Chondrocyte (in vitro differentiated cells): ENCODE measurements around the gene RAET1L. TPM values are rescaled to one million over a fixed set of nuclear protein-coding genes. Genes with fewer than 3 reads are reported as not detected.
"Not testable (repeated sequence)": the region's sequence is repeated elsewhere in the genome, so short reads cannot be mapped to it uniquely, and the experiment has no call there.

ENCODE experiments used
- DNase-seq: peaks from one replicate; pipeline ENCODE4 v3.0.0; 2021; ENCODE audit warnings: mixed read lengths, low spot score
- H3K27ac Mint-ChIP-seq: one replicate; pipeline ENCODE4 v1.8.0; 2021; ENCODE audit warnings: mild to moderate bottlenecking, moderate library complexity, mixed read lengths; ENCODE audit not compliant: unreplicated experiment
- H3K27me3 Mint-ChIP-seq: 2 replicates; pipeline ENCODE4 v1.8.0; 2021; ENCODE audit warnings: low read depth, mixed read lengths
- H3K36me3 Mint-ChIP-seq: 2 replicates; pipeline ENCODE4 v1.8.0; 2021; ENCODE audit warnings: low read depth, mixed read lengths
- H3K4me1 Mint-ChIP-seq: 2 replicates; pipeline ENCODE4 v1.8.0; 2021; ENCODE audit warnings: low read depth, mild to moderate bottlenecking, mixed read lengths
- H3K4me3 Mint-ChIP-seq: one replicate; pipeline ENCODE4 v1.8.0; 2021; ENCODE audit warnings: mild to moderate bottlenecking, moderate library complexity, mixed read lengths; ENCODE audit not compliant: unreplicated experiment
- H3K9me3 Mint-ChIP-seq: 2 replicates; pipeline ENCODE4 v1.8.0; 2021; ENCODE audit warnings: low read depth, mixed read lengths
- total RNA-seq: library from RNA; stranded (reverse); gene quantifications from 3 replicates; pipeline ENCODE4 v1.2.1, GENCODE V29; 2021
- TF ChIP-seq, protein P1 (sequence below): fragments of 200-600 bp; sonication (generic); IDR thresholded peaks from 2 replicates; pipeline ENCODE4 v1.5.0; 2021; ENCODE audit warnings: antibody characterized with exemption, mild to moderate bottlenecking, moderate library complexity

Gene RAET1L
- total RNA-seq, 1 donor from 2014 or later, result not detected

DNA sequence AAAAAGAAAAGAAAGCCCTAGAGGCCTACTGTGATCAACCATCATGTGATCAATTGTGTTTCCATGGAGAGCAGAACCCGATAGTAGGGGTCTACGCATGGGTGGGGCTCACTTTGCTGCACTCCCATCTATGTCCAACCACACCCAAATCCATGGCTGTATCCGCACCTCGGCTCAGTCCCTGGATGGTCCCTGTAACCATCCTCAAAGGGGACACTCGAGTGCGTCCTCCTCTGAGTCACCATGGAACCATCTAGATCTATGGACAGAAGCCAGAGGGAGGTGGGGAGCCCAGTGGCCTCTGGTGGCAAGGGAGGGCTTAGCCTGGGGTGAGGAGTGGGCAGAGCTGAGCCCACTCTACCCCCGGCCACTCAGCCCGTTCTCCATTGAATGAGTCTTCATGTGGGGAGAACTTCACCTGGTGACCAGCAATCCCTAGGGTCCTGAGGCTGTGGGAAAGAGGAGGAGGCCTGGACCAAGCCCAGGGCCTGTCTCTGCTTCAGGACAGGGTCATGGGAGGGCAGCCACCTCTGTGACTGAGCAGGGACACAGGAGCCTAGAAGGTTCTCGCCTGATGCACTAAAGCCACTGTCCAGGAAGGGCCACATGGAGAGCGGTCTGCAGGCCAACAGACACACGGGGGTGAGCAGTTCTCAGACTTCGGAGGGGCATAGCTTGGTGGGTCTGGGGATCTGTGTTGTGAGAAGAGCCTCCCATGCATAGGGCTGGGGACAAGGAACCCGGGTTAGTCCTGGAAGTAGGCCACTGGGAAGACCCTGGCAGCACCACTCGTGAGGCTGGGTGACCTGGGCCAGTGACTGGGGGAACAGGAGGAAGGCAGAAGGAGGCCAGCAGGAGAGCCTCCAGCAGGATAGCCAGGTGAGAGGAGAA is 19.3 kb downstream of the RAET1L start:
- H3K4me1 Mint-ChIP-seq, result peaks cover 10% of the 10 kb centered on the region
- H3K4me3 Mint-ChIP-seq, result peak overlapping the region; percentile 82
- peaks cover 3% of the 10 kb centered on the region for H3K36me3 Mint-ChIP-seq

DNA sequence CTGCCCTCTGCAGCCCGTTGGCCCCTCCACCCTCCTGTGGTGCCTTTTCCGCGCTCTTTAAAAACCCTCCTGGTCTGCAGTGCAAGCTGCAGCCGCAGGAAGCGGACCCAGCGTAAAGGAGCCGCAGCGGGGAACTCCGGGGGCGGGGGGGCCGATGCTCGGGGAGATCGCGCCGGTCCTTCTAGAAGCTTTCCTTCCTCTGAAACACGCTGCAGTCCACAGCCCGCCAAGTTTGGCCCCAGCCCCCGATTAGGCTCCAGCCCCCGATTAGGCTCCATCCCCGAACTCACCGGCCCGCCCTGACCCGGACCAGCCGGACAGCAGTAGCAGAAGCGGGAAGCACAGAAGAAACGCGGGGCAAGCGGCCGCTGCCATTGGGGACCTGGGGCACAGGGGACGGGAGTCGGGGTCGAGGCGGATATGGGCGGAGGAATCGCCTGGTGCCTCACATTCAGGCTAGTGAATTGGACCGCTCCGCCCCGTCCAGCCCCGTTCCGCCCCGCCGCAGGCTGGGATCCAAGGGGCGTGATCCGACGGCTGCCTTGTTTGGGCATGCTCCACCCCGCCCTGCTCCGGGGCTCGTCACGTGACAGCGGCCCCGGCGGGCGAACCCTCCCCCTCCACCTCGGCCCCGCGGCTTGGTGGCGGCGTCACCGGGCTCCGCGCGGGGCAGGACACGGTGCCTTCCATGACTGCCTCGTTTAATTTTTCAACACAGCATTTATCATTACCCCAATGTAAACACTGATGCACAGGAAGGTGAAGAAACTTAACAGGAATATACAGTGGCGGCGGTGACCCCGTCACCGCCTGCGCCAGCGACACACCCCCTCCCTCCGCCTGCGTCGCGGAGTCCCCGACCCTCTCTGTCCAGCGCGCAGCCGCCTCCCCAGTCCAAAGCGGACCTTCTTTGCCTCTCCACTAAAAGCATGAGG is 20.3 kb downstream of the RAET1L start:
- TF ChIP-seq, protein P1, sequence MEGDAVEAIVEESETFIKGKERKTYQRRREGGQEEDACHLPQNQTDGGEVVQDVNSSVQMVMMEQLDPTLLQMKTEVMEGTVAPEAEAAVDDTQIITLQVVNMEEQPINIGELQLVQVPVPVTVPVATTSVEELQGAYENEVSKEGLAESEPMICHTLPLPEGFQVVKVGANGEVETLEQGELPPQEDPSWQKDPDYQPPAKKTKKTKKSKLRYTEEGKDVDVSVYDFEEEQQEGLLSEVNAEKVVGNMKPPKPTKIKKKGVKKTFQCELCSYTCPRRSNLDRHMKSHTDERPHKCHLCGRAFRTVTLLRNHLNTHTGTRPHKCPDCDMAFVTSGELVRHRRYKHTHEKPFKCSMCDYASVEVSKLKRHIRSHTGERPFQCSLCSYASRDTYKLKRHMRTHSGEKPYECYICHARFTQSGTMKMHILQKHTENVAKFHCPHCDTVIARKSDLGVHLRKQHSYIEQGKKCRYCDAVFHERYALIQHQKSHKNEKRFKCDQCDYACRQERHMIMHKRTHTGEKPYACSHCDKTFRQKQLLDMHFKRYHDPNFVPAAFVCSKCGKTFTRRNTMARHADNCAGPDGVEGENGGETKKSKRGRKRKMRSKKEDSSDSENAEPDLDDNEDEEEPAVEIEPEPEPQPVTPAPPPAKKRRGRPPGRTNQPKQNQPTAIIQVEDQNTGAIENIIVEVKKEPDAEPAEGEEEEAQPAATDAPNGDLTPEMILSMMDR, result no peak
- peaks cover 3% of the 10 kb centered on the region for H3K9me3 Mint-ChIP-seq
- peaks cover 26% of the 10 kb centered on the region for H3K27me3 Mint-ChIP-seq
- peaks cover 10% of the 10 kb centered on the region for H3K4me1 Mint-ChIP-seq
- peak overlapping the region; percentile 82 for H3K4me3 Mint-ChIP-seq
- H3K27ac Mint-ChIP-seq, result peak overlapping the region; percentile 45
- DNase-seq, result no peak
- H3K36me3 Mint-ChIP-seq, result peaks cover 3% of the 10 kb centered on the region

More for the DNA sequence above, 19.3 kb downstream of the RAET1L start:
- peaks cover 3% of the 10 kb centered on the region for H3K9me3 Mint-ChIP-seq
- no peak for DNase-seq
- peaks cover 26% of the 10 kb centered on the region for H3K27me3 Mint-ChIP-seq
- TF ChIP-seq, protein P1, result no peak
- peak overlapping the region; percentile 45 for H3K27ac Mint-ChIP-seq

DNA sequence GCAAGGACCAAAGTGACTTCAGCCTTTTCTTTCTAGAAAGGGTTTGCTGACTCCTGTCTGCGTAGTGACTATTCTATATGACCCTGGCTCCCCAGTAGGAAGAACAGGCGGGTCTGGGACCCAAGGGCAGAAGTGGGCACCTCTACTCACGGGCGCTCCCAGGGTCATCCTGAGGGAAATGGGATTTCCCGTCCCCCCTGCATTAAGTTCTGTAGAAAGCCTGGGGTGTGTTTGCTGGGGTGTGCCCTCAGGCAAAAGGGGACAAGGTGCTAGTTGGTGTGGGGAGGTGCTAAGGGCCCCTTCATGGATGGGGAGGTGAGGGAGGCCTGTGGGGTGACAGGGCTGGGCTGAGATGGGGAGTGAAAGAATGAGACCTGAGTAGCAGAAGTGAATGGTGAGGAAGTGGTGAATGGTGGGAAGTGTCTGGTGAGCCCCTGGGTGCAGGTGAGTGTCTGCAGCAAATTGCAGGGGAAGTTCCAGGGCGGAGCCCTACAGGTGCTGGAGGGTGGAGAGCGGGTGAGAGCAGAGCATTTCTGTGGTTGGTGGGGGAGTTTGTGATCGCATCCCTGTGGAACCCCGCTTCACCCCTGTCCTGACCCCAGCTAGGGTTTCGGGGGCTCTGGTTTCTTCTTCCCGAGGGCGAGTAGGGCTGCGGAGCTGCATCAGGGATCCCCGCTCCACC is 21.1 kb downstream of the RAET1L start:
- TF ChIP-seq, protein P1, result no peak
- Mint-ChIP-seq H3K4me1 (peaks cover 10% of the 10 kb centered on the region), H3K9me3 (peaks cover 3% of the 10 kb centered on the region), H3K36me3 (peaks cover 3% of the 10 kb centered on the region), H3K4me3 (peak overlapping the region; percentile 82), H3K27me3 (peaks cover 18% of the 10 kb centered on the region), H3K27ac (no peak overlapping the region)
- DNase-seq, result no peak

DNA sequence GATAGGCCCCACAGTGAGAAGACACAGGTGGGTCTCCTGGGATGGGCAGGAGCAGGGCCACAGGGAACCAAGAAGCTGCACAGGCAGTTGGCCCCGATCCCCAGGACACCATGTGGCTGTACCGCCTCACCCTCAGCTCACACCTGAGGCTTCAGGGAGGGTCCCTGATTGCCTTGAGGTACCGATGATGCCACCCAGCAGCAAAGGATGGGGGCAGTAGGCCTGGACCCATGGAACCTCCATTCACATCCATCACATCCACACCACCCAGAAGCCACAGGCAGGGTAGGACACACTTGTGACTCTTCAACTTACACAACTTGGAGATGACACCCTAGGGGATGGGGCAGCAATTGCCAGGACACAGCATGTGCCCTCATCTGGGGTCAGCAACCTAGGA is 21.7 kb downstream of the RAET1L start:
- not testable (repeated sequence) for H3K27ac Mint-ChIP-seq, H3K4me3 Mint-ChIP-seq, H3K36me3 Mint-ChIP-seq, H3K9me3 Mint-ChIP-seq, DNase-seq
- Mint-ChIP-seq H3K27me3 (peaks cover 14% of the 10 kb centered on the region), H3K4me1 (peaks cover 10% of the 10 kb centered on the region)

DNA sequence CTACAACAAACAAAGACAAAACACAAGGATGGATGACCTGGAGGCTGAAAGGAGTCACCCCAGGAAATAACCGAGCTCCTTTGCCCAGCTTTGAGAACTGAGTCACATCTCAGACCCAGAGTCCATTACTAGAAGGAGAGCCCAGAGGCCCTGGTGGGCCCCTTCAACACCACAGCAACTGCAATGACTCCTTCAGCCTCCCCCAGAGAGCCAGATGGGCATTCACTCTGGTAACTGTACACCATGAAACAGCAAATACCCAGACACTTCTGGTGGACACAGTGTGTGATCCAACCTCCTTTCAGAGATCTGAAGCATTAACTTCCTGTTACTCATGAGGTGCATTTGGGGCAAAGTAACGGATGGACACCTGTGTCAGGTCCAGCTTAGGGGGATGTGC is 22.6 kb downstream of the RAET1L start:
- Mint-ChIP-seq H3K4me3 (no peak overlapping the region), H3K27me3 (peaks cover 11% of the 10 kb centered on the region), H3K36me3 (peaks cover 3% of the 10 kb centered on the region), H3K9me3 (peaks cover 3% of the 10 kb centered on the region), H3K27ac (no peak overlapping the region), H3K4me1 (peaks cover 10% of the 10 kb centered on the region)
- TF ChIP-seq, protein P1, result no peak
- no peak for DNase-seq
